Liver (tissue), 9 donors: ENCODE measurements around the gene B4GALT1. TPM values are rescaled to one million over a fixed set of nuclear protein-coding genes. Genes with fewer than 3 reads are reported as not detected.

Source experiments
- DNase-seq: peaks from one replicate; pipeline ENCODE4 v3.0.0-alpha.2; 2017; ENCODE audit warnings: low spot score
- H3K27ac ChIP-seq, 2 donors: one replicate each; pipeline ENCODE4 v1.7.0; 2013; ENCODE audit warnings: inconsistent platforms in 2 of 2, low read length in 2 of 2, control low read depth in 1 of 2, low read depth in 1 of 2, mild to moderate bottlenecking in 1 of 2
- H3K27me3 ChIP-seq, 4 donors: one replicate each; pipeline versions ENCODE4 v1.6.1 to v1.7.0; 2013; ENCODE audit warnings: low read length in 3 of 4, inconsistent platforms in 1 of 4, mild to moderate bottlenecking in 1 of 4, moderate library complexity in 1 of 4; ENCODE audit not compliant: control insufficient read depth in 4 of 4, insufficient read depth in 4 of 4
- H3K36me3 ChIP-seq, 4 donors: one replicate each; pipeline versions ENCODE4 v1.6.1 to v1.7.0; 2013; ENCODE audit warnings: low read length in 3 of 4, mild to moderate bottlenecking in 3 of 4, low read depth in 1 of 4, moderate library complexity in 1 of 4; ENCODE audit not compliant: control insufficient read depth in 4 of 4, insufficient read depth in 3 of 4
- H3K4me1 ChIP-seq, 4 donors: one replicate each; pipeline versions ENCODE4 v1.6.1 to v1.7.0; 2013; ENCODE audit warnings: low read length in 3 of 4, mild to moderate bottlenecking in 3 of 4, moderate library complexity in 1 of 4; ENCODE audit not compliant: control insufficient read depth in 4 of 4, insufficient read depth in 4 of 4
- H3K4me3 ChIP-seq, 3 donors: one replicate each; pipeline versions ENCODE4 v1.6.1 to v1.7.0; 2013; ENCODE audit warnings: low read length in 3 of 3, control low read depth in 1 of 3, low read depth in 1 of 3, mild to moderate bottlenecking in 1 of 3
- H3K9ac ChIP-seq, 2 donors: one replicate each; pipeline ENCODE4 v1.7.0; 2013; ENCODE audit warnings: low read length in 2 of 2, mild to moderate bottlenecking in 2 of 2, moderate library complexity in 2 of 2, control low read depth in 1 of 2, low read depth in 1 of 2
- H3K9me3 ChIP-seq, 4 donors: one replicate each; pipeline versions ENCODE4 v1.6.1 to v1.7.0; 2013; ENCODE audit warnings: low read length in 3 of 4; ENCODE audit not compliant: control insufficient read depth in 4 of 4
- EGR1 ChIP-seq, 2 donors: IDR thresholded peaks; 2 replicates each; pipeline ENCODE4 v1.6.1; 2016 to 2018; ENCODE audit warnings: antibody characterized with exemption in 2 of 2, low read depth in 2 of 2
- FOXA1 ChIP-seq: IDR thresholded peaks from 2 replicates; pipeline ENCODE4 v1.6.1; 2016; ENCODE audit warnings: antibody characterized with exemption
- FOXA2 ChIP-seq: IDR thresholded peaks from 2 replicates; pipeline ENCODE4 v1.6.1; 2016; ENCODE audit warnings: antibody characterized with exemption
- GABPA ChIP-seq, 2 donors: IDR thresholded peaks in 1 of 2; conservative IDR thresholded peaks in 1 of 2; 2 replicates each; pipeline ENCODE4 v1.6.1; 2016; ENCODE audit warnings: antibody characterized with exemption in 2 of 2, mild to moderate bottlenecking in 1 of 2, moderate library complexity in 1 of 2
- HNF4A ChIP-seq, 2 donors: conservative IDR thresholded peaks; 2 replicates each; pipeline ENCODE4 v1.6.1; 2016; ENCODE audit warnings: antibody characterized with exemption in 2 of 2, mild to moderate bottlenecking in 2 of 2
- HNF4G ChIP-seq: IDR thresholded peaks from 2 replicates; pipeline ENCODE4 v1.6.1; 2016; ENCODE audit warnings: antibody characterized with exemption
- JUND ChIP-seq, 2 donors: IDR thresholded peaks; 2 replicates each; pipeline ENCODE4 v1.6.1; 2016; ENCODE audit warnings: antibody characterized with exemption in 2 of 2
- NR2F2 ChIP-seq: IDR thresholded peaks from 2 replicates; pipeline ENCODE4 v1.6.1; 2016; ENCODE audit warnings: antibody characterized with exemption
- RAD21 ChIP-seq, 2 donors: IDR thresholded peaks; 2 replicates each; pipeline ENCODE4 v1.6.1; 2016; ENCODE audit warnings: antibody characterized with exemption in 2 of 2, mild to moderate bottlenecking in 2 of 2
- REST ChIP-seq: IDR thresholded peaks from 2 replicates; pipeline ENCODE4 v1.6.1; 2016; ENCODE audit warnings: antibody characterized with exemption, mild to moderate bottlenecking
- SP1 ChIP-seq: IDR thresholded peaks from 2 replicates; pipeline ENCODE4 v1.6.1; 2018; ENCODE audit warnings: antibody characterized with exemption, mild to moderate bottlenecking
- WGBS: extraction: QIAGEN DNeasy Blood & Tissue Kit; methylation state at CpG from one replicate; pipeline ENCODE4 v1.1.7; 2013; 5-methylcytosine and 5-hydroxymethylcytosine counted together
- polyA plus RNA-seq, 2 donors: library from polyadenylated mRNA; stranded (reverse) in 1 of 2; unstranded in 1 of 2; fragments of 200-250 nt in 1 of 2; fragments of >200 nt in 1 of 2; fragmentation: Nextera tagmentation in 1 of 2; extraction: Ambion mirVana in 1 of 2; gene quantifications; one replicate each; pipeline versions ENCODE4 v1.2.1 to v1.2.3, GENCODE V29; 2013 to 2015
- total RNA-seq, 2 donors: library from RNA; depleted of rRNA; stranded (reverse); fragments of >200 nt; gene quantifications; one replicate each; pipeline ENCODE4 v1.2.3, GENCODE V29; 2014
- TF ChIP-seq, protein P1 (sequence below): fragments of 150-350 bp; IDR thresholded peaks from 2 replicates; pipeline ENCODE4 v1.5.1; 2017; ENCODE audit warnings: improper control_type of control experiment, low read depth, low read length; ENCODE audit not compliant: missing input control
- TF ChIP-seq, protein P2 (sequence below): IDR thresholded peaks from 2 replicates; pipeline ENCODE4 v1.6.1; 2016; ENCODE audit warnings: antibody characterized with exemption
- TF ChIP-seq, protein P3 (sequence below): IDR thresholded peaks from 2 replicates; pipeline ENCODE4 v1.6.1; 2016; ENCODE audit warnings: antibody characterized with exemption
- TF ChIP-seq, protein P4 (sequence below): IDR thresholded peaks from 2 replicates; pipeline ENCODE4 v1.6.1; 2016; ENCODE audit warnings: antibody characterized with exemption
- donor health status: healthy.
- donor health status: healthy.
- donor health status: healthy.
- donor health status: healthy.
- donor health status: healthy.

The B4GALT1 gene
- total and polyA plus RNA-seq, 4 donors = 25.9 to 59.8 (median 42.7) TPM

DNA sequence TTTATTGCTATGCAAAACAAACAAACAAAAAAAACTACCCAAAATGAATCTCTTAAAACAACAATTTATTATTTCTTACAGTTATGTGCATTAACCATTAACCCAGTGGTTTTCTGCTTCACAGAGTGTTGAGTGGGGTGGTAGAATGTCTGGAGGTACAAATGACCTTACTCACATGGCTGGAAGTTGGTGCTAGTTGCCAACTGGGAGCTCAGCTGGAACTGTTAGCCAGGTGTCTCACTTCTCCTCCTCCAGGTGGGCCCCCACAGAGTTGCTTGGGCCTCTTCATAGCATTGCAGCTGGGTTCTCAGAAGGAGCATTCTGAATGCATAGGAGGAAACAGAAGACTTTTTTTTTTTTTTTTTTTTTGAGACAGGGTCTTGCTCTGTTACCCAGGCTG lies 10.5 kb upstream of the B4GALT1 start:
- no peak for DNase-seq
- Histone ChIP-seq H3K9me3 (no peaks in the 10 kb centered on the region), H3K9ac (no peak overlapping the region), H3K4me3 (no peak overlapping the region), H3K27ac (no peak overlapping the region), H3K27me3 (no peaks in the 10 kb centered on the region), H3K4me1 (peaks cover 0 to 7% (median 6%) of the 10 kb centered on the region in 4 donors), H3K36me3 (no peaks in the 10 kb centered on the region)
- TF ChIP-seq, protein P1, sequence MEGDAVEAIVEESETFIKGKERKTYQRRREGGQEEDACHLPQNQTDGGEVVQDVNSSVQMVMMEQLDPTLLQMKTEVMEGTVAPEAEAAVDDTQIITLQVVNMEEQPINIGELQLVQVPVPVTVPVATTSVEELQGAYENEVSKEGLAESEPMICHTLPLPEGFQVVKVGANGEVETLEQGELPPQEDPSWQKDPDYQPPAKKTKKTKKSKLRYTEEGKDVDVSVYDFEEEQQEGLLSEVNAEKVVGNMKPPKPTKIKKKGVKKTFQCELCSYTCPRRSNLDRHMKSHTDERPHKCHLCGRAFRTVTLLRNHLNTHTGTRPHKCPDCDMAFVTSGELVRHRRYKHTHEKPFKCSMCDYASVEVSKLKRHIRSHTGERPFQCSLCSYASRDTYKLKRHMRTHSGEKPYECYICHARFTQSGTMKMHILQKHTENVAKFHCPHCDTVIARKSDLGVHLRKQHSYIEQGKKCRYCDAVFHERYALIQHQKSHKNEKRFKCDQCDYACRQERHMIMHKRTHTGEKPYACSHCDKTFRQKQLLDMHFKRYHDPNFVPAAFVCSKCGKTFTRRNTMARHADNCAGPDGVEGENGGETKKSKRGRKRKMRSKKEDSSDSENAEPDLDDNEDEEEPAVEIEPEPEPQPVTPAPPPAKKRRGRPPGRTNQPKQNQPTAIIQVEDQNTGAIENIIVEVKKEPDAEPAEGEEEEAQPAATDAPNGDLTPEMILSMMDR = no peak
- TF ChIP-seq, protein P2, sequence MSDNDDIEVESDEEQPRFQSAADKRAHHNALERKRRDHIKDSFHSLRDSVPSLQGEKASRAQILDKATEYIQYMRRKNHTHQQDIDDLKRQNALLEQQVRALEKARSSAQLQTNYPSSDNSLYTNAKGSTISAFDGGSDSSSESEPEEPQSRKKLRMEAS = no peak

- no peak for TF ChIP-seq FOXA2
- TF ChIP-seq SP1 = no peak
- TF ChIP-seq REST = no peak
- TF ChIP-seq, protein P3, sequence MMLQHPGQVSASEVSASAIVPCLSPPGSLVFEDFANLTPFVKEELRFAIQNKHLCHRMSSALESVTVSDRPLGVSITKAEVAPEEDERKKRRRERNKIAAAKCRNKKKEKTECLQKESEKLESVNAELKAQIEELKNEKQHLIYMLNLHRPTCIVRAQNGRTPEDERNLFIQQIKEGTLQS = no peak
- no peak for TF ChIP-seq EGR1 (IDR thresholded peaks at IDR 0.05; ENCODE audit: low read depth in 2 of 2)
- no peak for TF ChIP-seq GABPA (IDR thresholded peaks at IDR 0.05 in 1 of 2, conservative IDR thresholded peaks at IDR 0.05 in 1 of 2)
- no peak for TF ChIP-seq NR2F2
- no peak for TF ChIP-seq HNF4G
- TF ChIP-seq, protein P4, sequence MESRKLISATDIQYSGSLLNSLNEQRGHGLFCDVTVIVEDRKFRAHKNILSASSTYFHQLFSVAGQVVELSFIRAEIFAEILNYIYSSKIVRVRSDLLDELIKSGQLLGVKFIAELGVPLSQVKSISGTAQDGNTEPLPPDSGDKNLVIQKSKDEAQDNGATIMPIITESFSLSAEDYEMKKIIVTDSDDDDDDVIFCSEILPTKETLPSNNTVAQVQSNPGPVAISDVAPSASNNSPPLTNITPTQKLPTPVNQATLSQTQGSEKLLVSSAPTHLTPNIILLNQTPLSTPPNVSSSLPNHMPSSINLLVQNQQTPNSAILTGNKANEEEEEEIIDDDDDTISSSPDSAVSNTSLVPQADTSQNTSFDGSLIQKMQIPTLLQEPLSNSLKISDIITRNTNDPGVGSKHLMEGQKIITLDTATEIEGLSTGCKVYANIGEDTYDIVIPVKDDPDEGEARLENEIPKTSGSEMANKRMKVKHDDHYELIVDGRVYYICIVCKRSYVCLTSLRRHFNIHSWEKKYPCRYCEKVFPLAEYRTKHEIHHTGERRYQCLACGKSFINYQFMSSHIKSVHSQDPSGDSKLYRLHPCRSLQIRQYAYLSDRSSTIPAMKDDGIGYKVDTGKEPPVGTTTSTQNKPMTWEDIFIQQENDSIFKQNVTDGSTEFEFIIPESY = no peak
- TF ChIP-seq FOXA1 = no peak
- TF ChIP-seq, protein P2 = no peak
- no peak for TF ChIP-seq HNF4A (conservative IDR thresholded peaks at IDR 0.05)
- no peak for TF ChIP-seq RAD21 (IDR thresholded peaks at IDR 0.05)
- no peak for TF ChIP-seq JUND (IDR thresholded peaks at IDR 0.05)
- H3K36me3 ChIP-seq = no peaks in the 10 kb centered on the region
- no peaks in the 10 kb centered on the region for H3K9me3 ChIP-seq
- peaks cover 0 to 13% (median 11%) of the 10 kb centered on the region in 4 donors for H3K4me1 ChIP-seq
- 95% methylated on average over 4 of the region's 4 CpGs for WGBS
- H3K9ac ChIP-seq = no peak overlapping the region
- no peak overlapping the region for H3K27ac ChIP-seq
- no peak for DNase-seq
- no peaks in the 10 kb centered on the region for H3K27me3 ChIP-seq
- no peak overlapping the region for H3K4me3 ChIP-seq
These were observed 9.9 kb upstream of the B4GALT1 start for GRCh38 chr9:33177086-33177485.
